Activated CD4-positive, alpha-beta T cell treated with anti-CD3 and anti-CD28 coated beads, Interleukin-2, amount 10 ng/mL, durations not matched to agents 24 days and 14 days (primary cell): ENCODE measurements around the gene APEH. TPM values are rescaled to one million over a fixed set of nuclear protein-coding genes. Genes with fewer than 3 reads are reported as not detected.
"Not testable (repeated sequence)": the region's sequence is repeated elsewhere in the genome, so short reads cannot be mapped to it uniquely, and the experiment has no call there.

Experiments used
- DNase-seq: peaks from one replicate; pipeline ENCODE4 v3.0.0; 2022
- H3K27ac Mint-ChIP-seq: one replicate; pipeline ENCODE4 v1.8.0; 2022; ENCODE audit warnings: mild to moderate bottlenecking, mixed read lengths
- H3K27me3 Mint-ChIP-seq: one replicate; pipeline ENCODE4 v1.8.0; 2022; ENCODE audit warnings: mixed read lengths
- H3K36me3 Mint-ChIP-seq: one replicate; pipeline ENCODE4 v1.8.0; 2022; ENCODE audit warnings: low read depth, mild to moderate bottlenecking, mixed read lengths
- H3K4me1 Mint-ChIP-seq: one replicate; pipeline ENCODE4 v1.8.0; 2021; ENCODE audit warnings: mixed read lengths
- H3K4me3 Mint-ChIP-seq: one replicate; pipeline ENCODE4 v1.8.0; 2022; ENCODE audit warnings: mild to moderate bottlenecking, moderate library complexity, mixed read lengths
- H3K9me3 Mint-ChIP-seq: one replicate; pipeline ENCODE4 v1.8.0; 2021; ENCODE audit warnings: mixed read lengths
- intact Hi-C: fragments of 100-400 bp; cut with micrococcal nuclease; formaldehyde crosslinking; loops from one replicate; pipeline ENCODE4 v1.15.1; 2023
- total RNA-seq: library from RNA; stranded (reverse); gene quantifications from 2 replicates; pipeline ENCODE4 v1.2.3, GENCODE V29; 2022

APEH gene
- total RNA-seq, 1 donor from 2014 or later: 117 TPM

DNA sequence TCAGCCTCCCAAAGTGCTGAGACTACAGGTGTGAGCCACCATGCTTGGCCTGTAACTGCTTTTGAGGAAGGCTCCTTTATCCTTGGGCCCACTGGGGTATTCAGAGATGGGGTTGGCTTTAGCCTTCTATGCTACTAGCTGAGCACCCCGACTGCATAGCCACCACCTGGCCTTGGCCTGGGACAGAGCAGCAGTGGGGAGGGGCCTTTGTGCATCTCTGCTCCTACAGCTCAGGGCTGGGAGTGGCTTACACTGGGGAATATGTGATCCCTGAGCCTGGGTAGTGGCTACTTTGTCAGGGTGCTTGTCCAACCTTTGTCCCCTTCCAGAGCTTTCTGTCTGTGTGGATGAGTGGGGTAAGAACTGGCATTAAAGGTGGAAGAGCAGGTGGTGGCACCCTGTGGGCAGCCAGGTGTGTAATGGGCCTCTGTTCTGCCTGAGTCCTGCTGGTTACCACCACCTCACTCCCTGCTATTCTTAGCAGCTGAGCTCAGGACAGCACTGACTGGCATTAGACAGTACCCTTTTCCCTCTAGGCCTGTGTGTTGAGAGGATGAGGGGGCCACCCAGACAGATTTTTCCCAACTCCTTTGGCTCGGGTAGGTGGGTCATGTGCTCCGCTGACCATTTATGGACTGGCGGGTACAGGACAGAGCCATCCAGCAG lies 21.3 kb downstream of the APEH start:
- DNase-seq, H3K4me1 Mint-ChIP-seq, H3K27me3 Mint-ChIP-seq, H3K36me3 Mint-ChIP-seq, H3K9me3 Mint-ChIP-seq, intact Hi-C loops, H3K27ac Mint-ChIP-seq, H3K4me3 Mint-ChIP-seq: not testable (repeated sequence)

DNA sequence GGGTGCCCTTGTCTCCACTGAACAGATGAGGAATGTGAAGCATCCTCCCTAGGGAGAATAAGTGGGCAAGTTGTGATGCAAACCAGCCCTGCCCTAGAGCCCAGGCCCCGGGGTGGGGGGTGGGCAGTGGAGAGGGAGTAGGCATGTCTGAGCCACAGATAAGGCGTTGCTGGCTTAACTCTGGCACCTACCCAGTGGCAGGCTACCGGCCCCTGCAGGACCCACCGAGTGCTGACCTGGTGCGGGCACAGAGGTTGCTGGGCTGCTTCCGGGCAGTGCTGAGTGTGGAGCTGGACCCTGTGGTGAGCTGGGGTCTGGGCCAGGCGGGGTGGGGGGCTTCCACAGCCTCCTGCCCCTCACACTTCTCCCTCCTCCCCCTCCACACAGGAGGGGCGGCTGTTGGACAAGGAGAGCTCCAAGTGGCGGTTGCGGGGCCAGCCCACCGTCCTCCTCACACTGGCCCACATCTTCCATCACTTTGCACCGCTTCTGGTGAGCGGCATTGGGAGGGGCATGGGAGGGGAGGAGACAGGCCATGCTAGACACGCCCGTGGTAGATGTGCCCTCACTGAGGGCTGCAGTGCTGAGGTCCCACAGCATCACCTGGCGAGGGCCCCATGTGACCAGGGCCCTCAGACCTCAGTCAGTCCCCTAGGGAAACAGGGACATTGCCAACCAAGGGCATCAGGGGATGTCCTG lies 25.3 kb downstream of the APEH start:
- intact Hi-C loops: no loop called here
- H3K4me3 Mint-ChIP-seq: no peak overlapping the region
- no peak for DNase-seq
- peaks cover 2% of the 10 kb centered on the region for H3K4me1 Mint-ChIP-seq
- no peak overlapping the region for H3K27ac Mint-ChIP-seq
- no peaks in the 10 kb centered on the region for H3K27me3 Mint-ChIP-seq
- peaks cover 15% of the 10 kb centered on the region for H3K36me3 Mint-ChIP-seq
- H3K9me3 Mint-ChIP-seq: no peaks in the 10 kb centered on the region

DNA sequence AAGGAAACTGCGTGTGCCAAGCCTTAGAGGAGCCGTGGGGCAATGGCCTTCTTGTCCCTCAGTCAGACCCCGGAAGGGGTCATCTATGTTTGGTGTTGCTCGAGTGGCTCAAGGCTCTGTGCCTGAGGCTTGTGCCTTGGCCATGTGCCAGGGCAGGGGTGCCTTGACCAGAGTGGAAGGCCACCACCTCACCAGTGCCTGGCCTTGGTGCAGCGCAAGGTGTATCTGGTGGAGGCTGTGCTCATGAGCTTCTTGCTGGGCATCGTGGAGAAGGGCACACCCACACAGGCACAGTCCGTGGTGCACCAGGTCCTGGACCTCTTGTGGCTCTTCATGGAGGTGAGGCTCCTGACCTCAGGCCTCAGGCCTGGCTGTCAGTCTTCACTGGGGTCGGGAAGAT lies 25.9 kb downstream of the APEH start:
- no peak for DNase-seq
- peaks cover 15% of the 10 kb centered on the region for H3K36me3 Mint-ChIP-seq
- peaks cover 2% of the 10 kb centered on the region for H3K4me1 Mint-ChIP-seq
- intact Hi-C loops: no loop called here
- H3K27me3 Mint-ChIP-seq: no peaks in the 10 kb centered on the region
- H3K9me3 Mint-ChIP-seq: no peaks in the 10 kb centered on the region
- H3K27ac Mint-ChIP-seq: no peak overlapping the region
- H3K4me3 Mint-ChIP-seq: no peak overlapping the region

DNA sequence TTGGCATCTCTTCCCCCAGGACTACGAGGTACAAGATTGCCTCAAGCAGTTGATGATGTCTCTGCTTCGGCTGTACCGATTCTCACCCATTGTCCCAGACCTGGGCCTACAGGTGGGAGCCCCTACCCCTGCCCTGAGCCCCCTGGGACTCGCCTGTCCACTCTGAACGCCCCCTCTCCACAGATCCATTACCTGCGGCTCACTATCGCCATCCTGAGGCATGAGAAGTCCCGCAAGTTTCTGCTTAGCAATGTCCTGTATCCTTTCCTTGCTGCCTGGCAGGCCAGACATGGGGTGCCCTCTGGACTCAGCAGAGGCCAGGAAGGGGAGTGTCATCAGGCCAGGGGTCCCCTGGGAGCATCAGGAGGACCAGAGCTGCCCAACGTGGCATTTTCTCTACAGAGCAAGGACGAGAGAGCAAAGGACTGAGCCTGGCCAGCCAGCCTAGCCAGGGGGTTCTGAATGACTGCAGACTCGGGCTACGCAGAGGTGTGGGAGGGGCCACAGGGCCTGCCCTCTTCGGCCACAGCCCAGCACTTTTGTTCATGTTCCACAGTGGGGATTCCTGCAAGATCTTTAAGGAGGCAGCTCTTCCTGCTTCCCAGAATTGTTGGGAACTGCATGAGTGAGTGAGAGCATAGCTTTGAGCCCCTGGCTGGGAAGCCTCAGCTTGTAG lies 26.4 kb downstream of the APEH start:
- DNase-seq: no peak
- Mint-ChIP-seq H3K36me3 (peaks cover 15% of the 10 kb centered on the region), H3K4me1 (peaks cover 2% of the 10 kb centered on the region), H3K27me3 (no peaks in the 10 kb centered on the region), H3K4me3 (no peak overlapping the region), H3K27ac (no peak overlapping the region), H3K9me3 (no peaks in the 10 kb centered on the region)
- intact Hi-C loops: no loop called here

DNA sequence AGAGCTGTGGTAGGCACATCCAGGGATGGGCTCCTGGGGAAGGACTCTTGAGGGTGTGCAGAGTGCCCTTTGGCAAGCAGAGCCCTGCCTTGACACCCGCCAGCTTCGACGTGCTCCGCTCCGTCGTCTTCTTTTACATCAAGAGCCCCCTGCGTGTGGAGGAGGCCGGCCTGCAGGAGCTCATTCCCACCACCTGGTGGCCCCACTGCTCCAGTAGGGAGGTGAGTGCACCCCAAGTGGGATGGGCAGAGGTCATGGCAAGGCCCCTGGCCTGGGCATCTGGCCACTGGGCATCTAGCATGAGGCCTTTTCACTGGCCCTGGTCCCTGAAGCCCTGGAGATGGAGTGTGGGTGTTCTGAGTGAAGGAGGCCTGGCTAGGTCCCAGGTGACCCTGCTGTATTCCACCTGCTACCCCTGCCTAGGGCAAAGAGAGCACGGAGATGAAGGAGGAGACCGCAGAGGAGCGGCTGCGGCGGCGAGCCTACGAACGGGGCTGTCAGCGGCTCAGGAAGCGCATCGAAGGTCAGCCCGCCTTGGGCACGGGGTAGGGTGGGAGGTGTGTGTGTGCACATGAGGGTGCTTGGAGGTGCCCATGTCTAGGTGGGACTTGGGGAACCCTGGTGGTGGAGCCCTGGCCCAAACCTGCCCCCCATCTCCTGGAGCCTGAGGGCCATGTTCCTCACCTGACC lies 27.4 kb downstream of the APEH start:
- Mint-ChIP-seq H3K27me3 (no peaks in the 10 kb centered on the region), H3K4me3 (no peak overlapping the region), H3K36me3 (peaks cover 18% of the 10 kb centered on the region), H3K4me1 (peaks cover 2% of the 10 kb centered on the region), H3K9me3 (no peaks in the 10 kb centered on the region), H3K27ac (no peak overlapping the region)
- DNase-seq: no peak
- intact Hi-C loops: no loop called here

DNA sequence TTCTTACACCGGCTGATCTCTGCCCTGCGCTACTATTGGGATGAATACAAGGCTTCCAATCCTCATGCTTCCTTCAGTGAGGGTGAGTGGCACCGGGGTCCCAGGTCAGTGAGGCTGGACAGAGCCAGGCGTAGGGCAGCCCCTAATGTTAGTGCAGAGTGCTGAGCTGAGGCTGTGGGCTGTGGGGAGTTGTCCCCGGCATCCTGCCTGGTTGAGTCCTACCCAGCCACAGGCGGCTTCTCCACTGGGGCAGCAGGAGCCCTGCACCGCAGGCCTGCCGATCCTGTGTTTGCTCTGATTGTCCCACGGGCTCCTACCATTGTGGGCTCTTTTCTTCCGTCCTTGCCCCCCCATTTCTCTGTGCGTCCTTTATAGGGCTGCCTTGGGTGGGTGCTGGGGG lies 28.5 kb downstream of the APEH start:
- Mint-ChIP-seq H3K4me3 (no peak overlapping the region), H3K9me3 (no peaks in the 10 kb centered on the region), H3K27me3 (no peaks in the 10 kb centered on the region), H3K27ac (no peak overlapping the region), H3K36me3 (peaks cover 25% of the 10 kb centered on the region), H3K4me1 (peaks cover 2% of the 10 kb centered on the region)
- DNase-seq: no peak
- intact Hi-C loops: loop anchor here (1.0 kb wide), 1 partner anchor 137 kb away; no protein-coding TSS in a partner anchor

DNA sequence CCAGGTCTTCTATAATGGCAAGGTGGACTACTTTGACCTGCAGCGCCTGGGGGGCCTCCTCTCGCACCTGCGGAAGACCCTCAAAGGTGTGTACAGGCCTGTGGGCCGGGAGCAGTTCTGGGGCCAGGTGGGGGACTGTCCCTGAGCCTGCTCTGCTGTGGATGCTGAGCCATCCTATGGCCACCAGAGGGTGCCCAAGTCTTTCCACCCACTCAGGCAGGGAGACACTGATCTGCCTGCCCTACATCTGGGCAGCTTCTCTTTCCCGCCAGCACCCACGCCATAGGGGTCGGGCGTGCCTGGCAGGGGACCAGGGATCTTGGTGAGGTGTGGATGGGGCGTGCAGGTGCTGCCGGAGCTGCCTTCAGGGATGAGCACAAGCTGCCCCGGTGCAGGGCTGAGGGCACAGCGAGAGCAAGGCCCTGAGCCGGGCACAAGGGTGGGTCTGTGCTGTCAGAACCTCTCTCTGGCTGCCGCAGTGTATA lies 29.3 kb downstream of the APEH start:
- Mint-ChIP-seq H3K9me3 (no peaks in the 10 kb centered on the region), H3K4me3 (no peak overlapping the region), H3K4me1 (peaks cover 2% of the 10 kb centered on the region), H3K36me3 (peaks cover 25% of the 10 kb centered on the region), H3K27me3 (no peaks in the 10 kb centered on the region), H3K27ac (no peak overlapping the region)
- intact Hi-C loops: loop anchor here (1.0 kb wide), 1 partner anchor 136 kb away; no protein-coding TSS in a partner anchor
- peak; percentile 91 for DNase-seq

DNA sequence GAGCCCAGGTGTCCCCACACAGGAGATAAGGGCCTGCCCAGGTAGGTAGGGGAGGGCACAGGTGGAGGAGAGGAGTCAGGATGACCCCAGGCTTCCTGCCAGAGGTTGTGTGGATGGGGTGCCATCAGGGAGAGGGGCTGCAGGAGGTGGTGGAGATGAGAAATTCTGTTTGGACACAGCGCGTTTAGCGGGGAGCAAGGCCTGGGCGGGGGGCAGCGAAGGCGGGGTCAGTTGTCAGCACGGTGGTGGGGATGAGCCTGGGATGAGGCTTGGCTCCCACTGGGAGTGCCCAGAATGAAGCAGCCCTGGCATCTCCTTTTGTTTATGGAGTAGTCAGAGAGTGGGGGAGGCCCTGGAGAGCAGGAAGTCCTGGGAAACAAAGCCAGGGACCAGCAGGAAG lies 29.8 kb downstream of the APEH start:
- Mint-ChIP-seq H3K27me3 (no peaks in the 10 kb centered on the region), H3K4me3 (no peak overlapping the region), H3K4me1 (peaks cover 2% of the 10 kb centered on the region), H3K9me3 (no peaks in the 10 kb centered on the region), H3K27ac (no peak overlapping the region), H3K36me3 (peaks cover 25% of the 10 kb centered on the region)
- DNase-seq: no peak
- intact Hi-C loops: loop anchor here (1.0 kb wide), 1 partner anchor 135 kb away; no protein-coding TSS in a partner anchor

DNA sequence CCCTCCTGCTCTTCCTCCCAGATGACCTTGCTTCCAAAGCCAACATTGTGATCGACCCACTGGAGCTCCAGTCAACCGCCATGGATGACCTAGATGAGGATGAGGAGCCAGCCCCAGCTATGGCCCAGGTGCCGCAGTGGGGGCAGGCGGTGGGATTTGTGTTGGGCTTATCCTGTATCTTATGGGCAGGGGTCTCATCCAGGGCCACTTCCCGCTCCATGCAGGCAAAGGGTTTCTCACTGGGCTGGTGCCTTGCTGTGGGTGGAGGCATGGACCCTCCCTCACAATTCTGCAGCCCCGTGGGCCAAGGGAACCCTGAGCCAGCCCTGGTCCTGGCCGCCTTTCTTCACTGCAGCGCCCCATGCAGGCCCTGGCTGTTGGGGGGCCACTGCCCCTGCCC lies 30.5 kb downstream of the APEH start:
- Mint-ChIP-seq H3K27ac (no peak overlapping the region), H3K9me3 (no peaks in the 10 kb centered on the region), H3K4me3 (no peak overlapping the region), H3K4me1 (peaks cover 2% of the 10 kb centered on the region), H3K27me3 (no peaks in the 10 kb centered on the region), H3K36me3 (peaks cover 25% of the 10 kb centered on the region)
- DNase-seq: no peak
- intact Hi-C loops: no loop called here

DNA sequence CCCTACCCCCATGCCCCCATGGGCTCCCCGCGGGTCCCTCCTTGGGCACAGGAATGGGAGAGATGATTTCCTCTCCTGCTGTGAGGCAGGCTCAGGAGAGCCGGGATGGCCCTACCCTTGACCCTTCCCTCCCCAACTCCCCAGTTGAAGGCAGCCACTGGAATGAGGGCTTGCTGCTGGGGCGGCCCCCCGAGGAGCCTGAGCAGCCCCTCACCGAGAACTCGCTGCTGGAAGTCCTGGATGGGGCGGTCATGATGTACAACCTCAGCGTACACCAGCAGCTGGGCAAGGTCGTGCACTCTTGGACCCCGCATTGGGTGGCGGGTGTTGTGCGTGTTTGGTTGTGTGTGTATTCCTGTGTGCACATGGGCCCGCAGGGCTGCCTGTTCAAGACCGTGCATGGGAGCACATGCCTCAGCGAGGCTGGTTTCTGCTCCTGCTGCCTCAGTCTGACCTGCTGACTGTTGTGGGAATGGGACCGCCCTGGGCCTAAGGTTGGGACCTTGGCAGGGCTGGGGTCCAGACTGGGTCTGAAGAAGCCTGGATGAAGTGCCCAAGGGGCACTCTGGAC lies 31.3 kb downstream of the APEH start:
- H3K27ac Mint-ChIP-seq: no peak overlapping the region

DNA sequence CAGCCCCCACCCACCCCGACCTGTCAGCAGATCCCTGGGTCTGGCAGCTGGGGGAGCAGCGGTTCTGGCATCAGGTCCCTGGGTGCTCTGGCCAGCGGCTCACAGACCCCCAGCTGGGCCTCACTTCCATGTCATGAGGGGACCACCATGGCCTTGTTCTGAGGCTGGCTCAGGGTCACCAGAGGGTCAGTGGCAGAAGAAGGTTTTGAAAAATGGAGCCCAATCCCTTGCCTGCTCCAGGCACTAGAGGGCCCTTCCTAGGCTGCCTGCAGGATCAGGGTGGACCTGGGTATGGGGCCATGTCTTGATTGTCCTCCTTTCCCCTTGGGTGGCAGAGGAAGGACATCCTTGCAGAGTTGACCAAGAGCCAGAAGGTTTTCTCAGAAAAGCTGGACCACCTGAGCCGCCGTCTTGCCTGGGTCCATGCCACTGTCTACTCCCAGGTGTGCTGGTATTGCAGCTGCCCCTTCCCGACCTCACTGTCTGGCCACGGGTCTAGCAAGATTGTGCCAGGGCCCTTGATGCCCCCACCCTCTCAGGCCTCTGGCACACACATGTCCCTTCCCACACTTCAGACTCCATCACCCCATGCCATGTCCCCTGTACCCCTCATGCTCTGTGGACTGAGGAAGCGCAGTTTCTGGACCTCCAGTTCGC lies 32.4 kb downstream of the APEH start:
- Mint-ChIP-seq H3K27ac (no peak overlapping the region), H3K4me3 (no peak overlapping the region), H3K9me3 (no peaks in the 10 kb centered on the region), H3K27me3 (no peaks in the 10 kb centered on the region), H3K36me3 (peaks cover 23% of the 10 kb centered on the region), H3K4me1 (peaks cover 2% of the 10 kb centered on the region)
- intact Hi-C loops: no loop called here
- no peak for DNase-seq

More for the DNA sequence above, 31.3 kb downstream of the APEH start:
- no peak for DNase-seq
- Mint-ChIP-seq H3K4me1 (peaks cover 2% of the 10 kb centered on the region), H3K27me3 (no peaks in the 10 kb centered on the region), H3K4me3 (no peak overlapping the region), H3K9me3 (no peaks in the 10 kb centered on the region), H3K36me3 (peaks cover 23% of the 10 kb centered on the region)
- intact Hi-C loops: no loop called here

DNA sequence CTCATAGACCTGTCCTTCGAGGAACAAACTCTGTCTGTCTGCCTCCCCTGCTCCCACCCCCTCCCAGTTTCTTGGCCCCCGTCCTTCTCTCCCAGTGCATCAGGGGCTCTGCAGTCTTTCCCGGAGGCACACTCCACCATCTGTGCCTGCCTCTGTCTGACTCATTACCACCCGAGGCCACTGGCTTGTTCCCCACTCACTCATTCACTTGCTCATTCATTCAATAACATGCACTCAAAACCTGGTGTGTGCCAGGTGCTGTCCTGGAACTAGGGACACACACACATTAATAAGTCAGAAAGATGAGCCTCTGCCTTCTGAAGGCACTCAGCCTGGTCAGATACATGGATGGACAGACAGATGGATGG lies 32.9 kb downstream of the APEH start:
- intact Hi-C loops: no loop called here

DNA sequence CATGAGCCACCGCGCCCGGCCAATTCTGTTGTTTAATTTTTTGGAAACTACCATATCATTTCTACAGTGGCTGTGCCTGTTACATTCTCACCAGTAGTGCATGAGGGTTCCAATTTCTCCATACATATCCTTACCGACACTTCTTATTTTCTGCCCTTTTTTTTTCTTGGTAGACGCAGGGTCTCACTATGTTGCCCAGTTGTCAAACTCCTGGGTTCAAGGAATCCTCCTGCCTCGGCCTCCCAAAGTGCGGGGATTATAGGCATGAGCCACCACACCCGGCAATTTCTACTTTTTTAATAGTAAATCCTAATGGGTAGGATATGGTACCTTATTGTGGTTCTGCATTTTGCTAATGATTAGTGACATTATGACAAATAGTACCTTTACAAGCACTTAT lies 35.7 kb downstream of the APEH start:
- Mint-ChIP-seq H3K27ac (no peak overlapping the region), H3K4me1 (peaks cover 11% of the 10 kb centered on the region), H3K9me3 (no peaks in the 10 kb centered on the region), H3K27me3 (no peaks in the 10 kb centered on the region), H3K36me3 (peaks cover 12% of the 10 kb centered on the region), H3K4me3 (no peak overlapping the region)
- no peak for DNase-seq
- intact Hi-C loops: no loop called here

More for the DNA sequence above, 32.9 kb downstream of the APEH start:
- Mint-ChIP-seq H3K27ac (no peak overlapping the region), H3K9me3 (no peaks in the 10 kb centered on the region), H3K27me3 (no peaks in the 10 kb centered on the region), H3K4me1 (peaks cover 6% of the 10 kb centered on the region), H3K36me3 (peaks cover 22% of the 10 kb centered on the region), H3K4me3 (no peak overlapping the region)
- DNase-seq: no peak
